Neuronal stem cell (in vitro differentiated cells): ENCODE data around the gene FRAS1.

Experiments
- DNase-seq: peaks from one replicate; pipeline ENCODE4 v3.0.0-alpha.2; 2013; ENCODE audit warnings: low spot score
- H2AFZ ChIP-seq: one replicate; pipeline ENCODE4 v1.6.1; 2013; ENCODE audit warnings: mild to moderate bottlenecking, low read length, inconsistent platforms
- H2AK5ac ChIP-seq: 2 replicates; pipeline ENCODE4 v1.6.1; 2013; ENCODE audit warnings: low read depth, mild to moderate bottlenecking, inconsistent platforms, low read length, moderate library complexity, mixed read lengths
- H2BK120ac ChIP-seq: 2 replicates; pipeline ENCODE4 v1.6.1; 2013; ENCODE audit warnings: low read depth, mild to moderate bottlenecking, inconsistent platforms, low read length, moderate library complexity, mixed read lengths
- H2BK12ac ChIP-seq: one replicate; pipeline ENCODE4 v1.6.1; 2013; ENCODE audit warnings: low read length, inconsistent platforms
- H2BK15ac ChIP-seq: 2 replicates; pipeline ENCODE4 v1.6.1; 2013; ENCODE audit warnings: mild to moderate bottlenecking, low read length, inconsistent platforms, mixed read lengths
- H2BK5ac ChIP-seq: one replicate; pipeline ENCODE4 v1.6.1; 2013; ENCODE audit warnings: inconsistent platforms, mild to moderate bottlenecking, low read length, moderate library complexity
- H3K14ac ChIP-seq: one replicate; pipeline ENCODE4 v1.6.1; 2013; ENCODE audit warnings: low read length, inconsistent platforms
- H3K18ac ChIP-seq: 2 replicates; pipeline ENCODE4 v1.6.1; 2013; ENCODE audit warnings: low read length, inconsistent platforms
- H3K23ac ChIP-seq: 2 replicates; pipeline ENCODE4 v1.6.1; 2013; ENCODE audit warnings: low read depth, mild to moderate bottlenecking, mixed read lengths, low read length, inconsistent platforms; ENCODE audit not compliant: poor library complexity
- H3K27ac ChIP-seq: replicated peaks from 3 replicates; pipeline ENCODE4 v1.5.1; 2013; ENCODE audit warnings: low read length, inconsistent platforms
- H3K27me3 ChIP-seq, 3 experiments: 2 replicates each; pipeline ENCODE4 v1.6.1; 2013; ENCODE audit warnings: low read length in 3 of 3, mild to moderate bottlenecking in 2 of 3, inconsistent platforms in 1 of 3, low read depth in 1 of 3, mixed read lengths in 1 of 3, moderate library complexity in 1 of 3; ENCODE audit not compliant: control insufficient read depth in 3 of 3, insufficient read depth in 3 of 3
- H3K36me3 ChIP-seq, 2 donors: replicated peaks in 1 of 2; 2 replicates each; pipeline ENCODE4 v1.6.1; 2013; ENCODE audit warnings: low read length in 2 of 2; ENCODE audit not compliant: control insufficient read depth in 2 of 2, insufficient read depth in 2 of 2
- H3K4ac ChIP-seq: 2 replicates; pipeline ENCODE4 v1.6.1; 2013; ENCODE audit warnings: inconsistent platforms, mild to moderate bottlenecking, low read length, moderate library complexity
- H3K4me1 ChIP-seq, 2 donors: 1 replicate in 1 of 2; 2 replicates in 1 of 2; pipeline ENCODE4 v1.6.1; 2013; ENCODE audit warnings: low read length in 2 of 2, low read depth in 1 of 2; ENCODE audit not compliant: control insufficient read depth in 2 of 2, insufficient read depth in 1 of 2
- H3K4me2 ChIP-seq: one replicate; pipeline ENCODE4 v1.6.1; 2013; ENCODE audit warnings: mild to moderate bottlenecking, low read length, inconsistent platforms; ENCODE audit not compliant: insufficient read depth, poor library complexity, severe bottlenecking
- H3K4me3 ChIP-seq, 2 donors: 2 replicates each; pipeline ENCODE4 v1.5.1; 2013; ENCODE audit warnings: low read length in 2 of 2, mild to moderate bottlenecking in 2 of 2, inconsistent platforms in 1 of 2, moderate library complexity in 1 of 2
- H3K79me1 ChIP-seq: one replicate; pipeline ENCODE4 v1.6.1; 2013; ENCODE audit warnings: low read depth, mild to moderate bottlenecking, inconsistent platforms, low read length, moderate library complexity
- H3K9ac ChIP-seq: one replicate; pipeline ENCODE4 v1.6.1; 2013; ENCODE audit warnings: mild to moderate bottlenecking, low read depth, low read length, inconsistent platforms; ENCODE audit not compliant: poor library complexity
- H3K9me3 ChIP-seq, 2 donors: replicated peaks in 1 of 2; 2 replicates each; pipeline versions ENCODE3 to v1.6.1; 2013; ENCODE audit warnings: low read length in 2 of 2, mild to moderate bottlenecking in 2 of 2, inconsistent platforms in 1 of 2, low read depth in 1 of 2, mixed read lengths in 1 of 2, moderate library complexity in 1 of 2; ENCODE audit not compliant: control insufficient read depth in 2 of 2, insufficient read depth in 1 of 2
- H4K8ac ChIP-seq: one replicate; pipeline ENCODE4 v1.6.1; 2013; ENCODE audit warnings: low read depth, mild to moderate bottlenecking, inconsistent platforms, low read length, moderate library complexity
- H4K91ac ChIP-seq: one replicate; pipeline ENCODE4 v1.6.1; 2013; ENCODE audit warnings: low read length, low read depth, mild to moderate bottlenecking, inconsistent platforms; ENCODE audit not compliant: poor library complexity
- WGBS, 2 donors: extraction: QIAGEN DNeasy Blood & Tissue Kit; methylation state at CpG; one replicate each; pipeline ENCODE4 v1.1.7; 2013; ENCODE audit warnings: missing lambda C conversion rate in 2 of 2, mixed read lengths in 1 of 2; ENCODE audit not compliant: insufficient read length in 2 of 2, insufficient replicate concordance in 1 of 2; ENCODE audit errors: extremely low coverage in 2 of 2; 5-methylcytosine and 5-hydroxymethylcytosine counted together

FRAS1 gene

GRCh38 chr4:78059938-78060337 is 2.8 kb downstream of the FRAS1 start:
- no CpG with 5 or more reads among the region's 1 CpG for WGBS, 2 donors
- no peak overlapping the region for H2AK5ac ChIP-seq
- H3K27ac ChIP-seq = no peak overlapping the region
- no peaks in the 10 kb centered on the region for H3K79me1 ChIP-seq
- H3K23ac ChIP-seq = no peak overlapping the region
- no peak overlapping the region for H3K4ac ChIP-seq
- H2BK12ac ChIP-seq = no peak overlapping the region
- no peak overlapping the region for H4K91ac ChIP-seq
- H3K4me2 ChIP-seq = no peak overlapping the region
- H3K14ac ChIP-seq = no peak overlapping the region
- no peaks in the 10 kb centered on the region for H3K27me3 ChIP-seq
- H3K4me1 ChIP-seq = peaks cover 3% of the 10 kb centered on the region in 2 donors
- no peak overlapping the region for H2BK5ac ChIP-seq
- no peak overlapping the region for H2BK120ac ChIP-seq
- H3K9me3 ChIP-seq = no peaks in the 10 kb centered on the region
- H3K18ac ChIP-seq = no peak overlapping the region
- DNase-seq = no peak
- no peak overlapping the region for H3K9ac ChIP-seq
- H3K36me3 ChIP-seq = no peaks in the 10 kb centered on the region
- H2BK15ac ChIP-seq = no peak overlapping the region
- H2AFZ ChIP-seq = no peak overlapping the region
- no peak overlapping the region for H4K8ac ChIP-seq
- H3K4me3 ChIP-seq = no peak overlapping the region

DNA sequence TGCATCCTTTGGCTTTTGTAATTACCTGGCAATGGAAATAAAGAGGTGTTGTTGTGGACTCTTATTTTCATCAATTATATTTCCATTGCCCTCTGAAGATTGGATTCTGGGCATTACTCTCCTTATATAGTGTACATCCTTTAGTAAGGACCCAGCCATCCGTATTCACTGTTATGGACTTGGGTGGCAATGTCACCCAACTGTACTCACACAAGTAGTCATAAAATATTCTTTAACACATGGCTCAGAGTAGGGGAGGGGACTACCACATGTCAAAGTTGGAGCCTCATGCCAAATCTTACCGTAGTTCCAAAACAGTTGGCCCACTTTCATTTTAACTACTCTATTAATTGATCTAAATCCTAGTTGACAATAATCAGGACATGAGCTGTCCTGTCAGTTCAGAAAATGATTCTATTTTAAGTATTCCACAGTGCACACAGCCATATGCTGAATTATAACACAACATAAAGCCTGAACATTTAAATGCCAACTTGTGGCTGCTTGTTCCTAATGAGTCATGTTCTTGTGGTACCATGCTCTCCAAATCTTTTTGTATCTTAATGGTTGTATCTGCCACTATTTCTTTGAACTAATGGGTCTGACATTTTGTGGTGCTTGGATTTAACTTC is 4.9 kb downstream of the FRAS1 start:
- H2AK5ac ChIP-seq = no peak overlapping the region
- no peak overlapping the region for H2BK120ac ChIP-seq
- H3K23ac ChIP-seq = no peak overlapping the region
- no peak overlapping the region for H4K91ac ChIP-seq
- H3K9ac ChIP-seq = no peak overlapping the region
- no peaks in the 10 kb centered on the region for H3K9me3 ChIP-seq
- H3K79me1 ChIP-seq = no peaks in the 10 kb centered on the region
- no CpG with 5 or more reads among the region's 2 CpGs for WGBS, 2 donors
- no peaks in the 10 kb centered on the region for H3K36me3 ChIP-seq
- H3K18ac ChIP-seq = no peak overlapping the region
- no peak overlapping the region for H3K14ac ChIP-seq
- H2BK5ac ChIP-seq = no peak overlapping the region
- H3K4me3 ChIP-seq = no peak overlapping the region
- peaks cover 0 to 4% of the 10 kb centered on the region in 2 donors for H3K4me1 ChIP-seq
- DNase-seq = no peak
- H2BK12ac ChIP-seq = no peak overlapping the region
- no peak overlapping the region for H2AFZ ChIP-seq
- H3K27me3 ChIP-seq = no peaks in the 10 kb centered on the region
- H3K4ac ChIP-seq = no peak overlapping the region
- no peak overlapping the region for H3K4me2 ChIP-seq
- H4K8ac ChIP-seq = no peak overlapping the region
- H2BK15ac ChIP-seq = no peak overlapping the region
- no peak overlapping the region for H3K27ac ChIP-seq

- Histone ChIP-seq H3K4ac (no peak overlapping the region), H3K27me3 (no peaks in the 10 kb centered on the region), H3K4me1 (peaks cover 0 to 4% of the 10 kb centered on the region in 2 donors), H3K9me3 (no peaks in the 10 kb centered on the region), H3K9ac (no peak overlapping the region), H3K4me2 (no peak overlapping the region), H2BK15ac (no peak overlapping the region), H3K14ac (no peak overlapping the region), H2AFZ (no peak overlapping the region), H3K79me1 (no peaks in the 10 kb centered on the region), H3K4me3 (no peak overlapping the region), H2BK5ac (no peak overlapping the region), H4K8ac (no peak overlapping the region), H3K18ac (no peak overlapping the region), H2BK12ac (no peak overlapping the region), H2BK120ac (no peak overlapping the region), H2AK5ac (no peak overlapping the region), H4K91ac (no peak overlapping the region), H3K23ac (no peak overlapping the region), H3K27ac (no peak overlapping the region), H3K36me3 (no peaks in the 10 kb centered on the region)
- WGBS, 2 donors = no CpG with 5 or more reads among the region's 4 CpGs
- no peak for DNase-seq
Measured at GRCh38 chr4:78065508-78066192, 8.5 kb downstream of the FRAS1 start.

- WGBS, 2 donors = no CpG with 5 or more reads among the region's 1 CpG
Measured at GRCh38 chr4:78068481-78068880, 11.4 kb downstream of the FRAS1 start.

More at GRCh38 chr4:78068481-78068880, 11.4 kb downstream of the FRAS1 start:
- no peak overlapping the region for H2AFZ ChIP-seq
- H3K79me1 ChIP-seq = no peaks in the 10 kb centered on the region
- no peak overlapping the region for H2AK5ac ChIP-seq
- H2BK15ac ChIP-seq = no peak overlapping the region
- no peaks in the 10 kb centered on the region for H3K36me3 ChIP-seq
- H3K27me3 ChIP-seq = no peaks in the 10 kb centered on the region
- H3K4me3 ChIP-seq = no peak overlapping the region
- H2BK5ac ChIP-seq = no peak overlapping the region
- H2BK120ac ChIP-seq = no peak overlapping the region
- H2BK12ac ChIP-seq = no peak overlapping the region
- no peak overlapping the region for H3K4me2 ChIP-seq
- no peak overlapping the region for H3K27ac ChIP-seq
- no peaks in the 10 kb centered on the region for H3K9me3 ChIP-seq
- H4K91ac ChIP-seq = no peak overlapping the region
- peaks cover 0 to 4% of the 10 kb centered on the region in 2 donors for H3K4me1 ChIP-seq
- no peak overlapping the region for H3K14ac ChIP-seq
- H3K23ac ChIP-seq = no peak overlapping the region
- DNase-seq = no peak
- no peak overlapping the region for H4K8ac ChIP-seq
- H3K4ac ChIP-seq = no peak overlapping the region
- H3K9ac ChIP-seq = no peak overlapping the region
- H3K18ac ChIP-seq = no peak overlapping the region
